Renal cortical epithelial cell (primary cell): ENCODE data around the gene PYY. TPM values are rescaled to one million over a fixed set of nuclear protein-coding genes. Genes with fewer than 3 reads are reported as not detected.
"Not testable (repeated sequence)": the region's sequence is repeated elsewhere in the genome, so short reads cannot be mapped to it uniquely, and the experiment has no call there.

Experiments
- DNase-seq: peaks from one replicate; pipeline ENCODE4 v3.0.0-alpha.2; 2011; ENCODE audit warnings: low read depth
- total RNA-seq: library from RNA; depleted of rRNA; stranded (reverse); fragments of >200 nt; gene quantifications from 2 replicates; pipeline ENCODE4 v1.2.3, GENCODE V29; 2014

PYY gene
- total RNA-seq: not detected in 2 replicates

DNA sequence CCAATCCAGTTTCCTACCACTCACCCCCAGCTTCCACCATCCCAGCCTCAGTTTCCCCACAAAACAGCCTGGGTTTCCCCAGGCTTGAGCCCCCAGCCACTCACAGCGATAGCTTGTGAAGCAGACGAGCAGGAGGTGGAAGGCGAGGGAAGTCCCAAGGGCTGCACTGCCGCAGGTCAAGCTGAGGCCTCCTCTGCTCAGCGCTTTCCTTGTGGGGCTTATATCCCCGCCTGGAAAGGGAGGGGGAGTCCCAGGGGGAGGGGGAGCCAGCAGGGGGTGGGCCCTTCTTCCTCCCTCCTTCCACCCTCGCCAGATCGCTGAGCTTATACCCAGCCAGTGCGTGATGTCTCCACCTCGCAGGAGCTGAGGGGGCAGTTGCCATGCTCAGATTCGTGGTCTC, at the start of gene PYY:
TSS of gene PYY (minus strand) at position 195 of the 400 bp plus-strand sequence. CDS start 457 bp downstream, outside the sequence.
- DNase-seq: no peak

GRCh38 chr17:44002141-44002848, 48.6 kb upstream of the PYY start:
- DNase-seq: peak; percentile 75

DNA sequence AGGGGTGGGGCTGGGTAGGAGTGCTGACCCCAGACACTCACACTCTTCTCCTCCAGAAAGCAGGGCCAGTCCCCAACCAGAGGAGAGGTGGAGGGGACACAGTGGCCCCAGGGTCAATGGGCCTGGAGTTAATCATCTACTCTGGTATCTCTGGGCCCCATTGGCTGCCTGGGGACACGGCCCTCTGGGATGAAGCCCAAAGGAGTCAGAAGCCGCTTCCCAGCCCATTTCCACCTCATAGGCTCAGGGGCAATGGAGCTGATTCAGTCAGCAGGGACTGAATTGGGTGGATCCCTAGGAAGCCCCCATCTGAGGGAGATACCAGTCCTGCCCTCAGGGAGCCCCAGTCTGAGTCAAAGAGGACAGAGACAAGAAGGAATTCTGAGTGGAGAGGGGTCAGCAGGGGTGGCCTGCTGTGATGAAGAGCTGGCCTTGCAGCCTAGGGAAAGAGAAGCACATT, 47.8 kb upstream of the PYY start:
- no peak for DNase-seq

- DNase-seq: no peak
Observed at GRCh38 chr17:44000871-44001460, 47.2 kb upstream of the PYY start.

- no peak for DNase-seq
Observed at GRCh38 chr17:44000141-44000860, 46.6 kb upstream of the PYY start.

DNA sequence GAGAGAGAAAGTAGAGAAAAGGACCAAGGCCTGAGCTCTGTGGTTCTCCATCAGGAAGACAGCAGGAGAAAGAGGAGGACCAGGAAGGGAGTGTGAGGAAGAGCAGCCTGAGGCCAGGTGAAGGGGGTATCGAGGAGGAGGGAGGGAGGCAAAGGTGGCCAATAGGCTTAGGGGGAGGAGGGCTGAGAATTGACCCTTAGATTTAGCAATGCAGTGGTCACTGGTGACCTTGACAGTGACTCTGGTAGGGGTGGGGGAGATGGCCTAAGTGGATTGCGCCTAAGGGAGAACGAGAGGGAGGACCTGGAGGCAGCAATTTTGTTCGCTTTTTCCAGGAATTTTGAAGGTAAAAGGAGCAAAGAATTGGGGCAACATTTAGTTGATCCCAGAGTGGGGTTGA, 45.3 kb upstream of the PYY start:
- no peak for DNase-seq

- no peak for DNase-seq
Observed at GRCh38 chr17:43998552-43998951, 44.8 kb upstream of the PYY start.

GRCh38 chr17:43997180-43997579, 43.4 kb upstream of the PYY start:
- DNase-seq: not testable (repeated sequence)

DNA sequence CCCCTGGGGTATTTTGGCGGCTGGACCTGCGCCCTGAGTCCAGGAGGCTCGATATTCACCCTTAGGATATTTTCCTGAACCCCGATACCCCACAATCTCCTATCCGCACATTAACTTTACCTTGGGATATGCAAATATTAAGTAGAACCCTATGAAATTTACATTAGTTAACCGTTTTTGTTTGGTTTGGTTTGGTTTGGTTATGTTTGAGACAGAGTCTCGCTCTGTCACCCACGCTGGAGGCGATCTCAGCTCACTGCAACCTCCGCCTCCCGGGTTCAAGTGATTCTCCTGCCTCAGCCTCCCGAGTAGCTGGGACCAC, 41.4 kb upstream of the PYY start:
- no peak for DNase-seq

GRCh38 chr17:43994272-43995149, 40.8 kb upstream of the PYY start:
- DNase-seq: no peak

GRCh38 chr17:43992641-43993040, 38.9 kb upstream of the PYY start:
- no peak for DNase-seq

GRCh38 chr17:43988301-43988700, 34.6 kb upstream of the PYY start:
- DNase-seq: no peak

- DNase-seq: no peak
Observed at GRCh38 chr17:43987131-43988021, 33.6 kb upstream of the PYY start.

DNA sequence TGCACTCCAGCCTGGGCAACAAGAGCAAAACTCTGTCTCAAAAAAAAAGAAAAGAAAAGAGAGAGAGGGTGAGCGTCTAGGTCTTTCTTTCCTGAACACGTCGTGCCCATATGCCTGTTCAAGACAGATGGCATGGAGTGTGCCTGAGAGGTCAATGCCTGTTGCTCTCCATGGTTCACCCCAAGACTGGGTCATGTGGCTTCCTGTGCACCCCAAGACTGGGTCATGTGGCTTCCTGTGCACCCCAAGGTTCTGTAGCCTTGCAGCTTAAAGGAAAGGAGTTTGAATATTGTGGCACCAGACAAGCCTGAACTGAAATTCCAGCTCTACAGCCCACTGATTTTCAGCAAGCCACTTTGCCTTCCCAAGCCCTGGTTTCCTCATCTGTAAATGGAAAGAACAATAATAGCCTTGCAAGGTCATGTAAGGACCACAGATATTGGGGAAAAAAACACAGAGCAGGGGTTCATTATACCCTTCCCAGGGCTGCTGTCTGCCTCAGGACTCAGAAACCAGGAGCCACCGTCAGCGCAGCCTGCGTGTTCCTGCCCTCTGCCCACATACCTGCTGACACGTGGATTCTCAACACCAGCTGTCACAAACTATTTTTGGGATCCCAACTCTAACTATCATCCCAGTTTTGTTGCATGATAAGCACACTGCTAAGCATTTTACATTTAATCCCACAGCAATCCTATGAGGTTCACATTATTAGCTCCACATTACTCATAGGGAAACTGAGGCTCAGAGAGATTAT, 32.7 kb upstream of the PYY start:
- DNase-seq: no peak

DNA sequence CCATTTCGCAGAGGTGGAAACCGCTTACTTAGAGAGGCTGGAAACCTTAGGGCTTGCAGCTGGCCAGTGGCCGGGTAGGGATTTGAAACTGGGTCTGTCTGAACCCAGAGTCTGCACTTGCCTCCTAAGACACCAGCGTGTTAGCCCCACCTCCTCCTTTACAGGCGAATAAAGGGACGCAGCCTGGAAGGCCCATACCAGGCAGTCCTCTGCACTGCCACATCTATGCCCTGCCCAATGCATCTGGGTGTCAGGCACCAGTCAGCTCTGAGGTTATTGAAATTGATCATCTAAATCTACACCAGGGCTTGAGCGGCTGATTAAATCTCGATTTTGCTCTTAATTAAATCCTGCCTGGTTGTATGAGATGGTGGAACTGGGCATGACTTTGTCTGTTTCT, 30.8 kb upstream of the PYY start:
- DNase-seq: no peak

GRCh38 chr17:43983515-43984411, 30.0 kb upstream of the PYY start:
- DNase-seq: no peak

- DNase-seq: no peak
Observed at GRCh38 chr17:43983196-43983514, 29.4 kb upstream of the PYY start.

DNA sequence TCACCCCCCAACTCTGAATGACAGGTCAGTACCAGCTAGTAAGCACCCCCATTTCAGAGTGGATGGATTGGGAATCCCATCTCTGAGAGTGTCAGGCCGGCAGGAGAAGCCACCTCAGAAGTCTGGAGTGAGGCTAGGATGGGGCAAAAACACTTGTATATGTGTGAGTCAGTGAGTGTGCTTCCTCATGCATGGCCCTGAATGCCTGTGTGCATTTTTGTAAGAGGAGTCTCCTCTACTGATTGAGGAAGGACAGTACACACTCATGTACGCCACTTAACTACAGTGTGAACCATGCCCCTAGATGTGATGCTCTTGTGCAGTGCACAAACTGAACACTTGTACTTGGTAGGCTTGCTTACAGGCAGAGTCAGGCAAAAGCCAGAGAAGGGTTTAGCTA, 28.4 kb upstream of the PYY start:
- DNase-seq: peak; percentile 50

- DNase-seq: no peak
Observed at GRCh38 chr17:43979671-43980070, 25.9 kb upstream of the PYY start.
